ENCODE measurements around the gene ZNF775.

Gene ZNF775

DNA sequence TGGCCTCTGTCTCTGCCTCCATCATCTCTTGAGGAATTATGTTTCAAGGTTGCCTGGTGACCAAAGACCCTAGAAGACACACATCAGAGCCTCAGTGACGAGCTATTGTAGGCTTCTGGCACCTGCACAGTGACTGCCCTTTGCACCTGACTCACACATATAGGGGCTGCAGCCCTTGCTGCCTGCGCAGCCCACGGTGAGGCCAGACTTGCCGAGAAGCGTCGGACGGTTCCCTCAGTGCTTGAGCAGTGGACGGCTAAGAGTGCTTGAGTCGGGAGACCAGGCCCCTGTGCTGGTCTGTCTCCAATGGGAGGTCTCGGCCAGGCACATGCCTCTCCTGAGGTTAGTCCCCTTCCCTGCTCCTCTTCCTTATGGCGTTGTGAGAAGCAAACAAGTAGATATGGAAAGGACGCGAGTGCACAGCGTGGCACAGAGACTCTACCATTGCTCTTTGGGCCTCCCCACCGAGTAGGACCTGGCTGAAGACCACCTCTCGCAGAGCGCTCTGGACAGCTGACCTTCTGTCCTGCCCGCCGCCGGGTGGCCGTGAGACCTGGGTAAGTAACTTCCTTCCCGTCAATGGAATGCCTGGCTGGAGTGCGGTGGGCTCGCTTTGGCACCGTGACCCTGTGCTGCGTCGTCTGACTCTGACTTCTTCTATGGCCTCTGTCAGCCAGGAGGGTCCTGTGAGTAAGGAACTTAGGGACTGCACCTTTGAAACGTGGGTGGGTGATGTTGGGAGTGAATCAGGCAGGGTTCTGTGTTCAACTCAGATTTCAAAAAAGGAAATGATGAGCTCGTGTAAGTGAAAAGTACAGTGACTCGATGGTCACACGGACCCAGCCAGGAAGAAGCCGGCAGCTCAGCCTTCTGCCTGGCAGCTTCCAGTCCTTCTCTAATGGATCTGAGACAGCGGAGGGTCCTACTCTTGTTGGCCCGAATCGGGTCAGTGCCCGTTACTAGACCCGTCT is 33.7 kb downstream of the ZNF775 start:
- no peak for DNase-seq (ENCODE audit: low spot score)

DNA sequence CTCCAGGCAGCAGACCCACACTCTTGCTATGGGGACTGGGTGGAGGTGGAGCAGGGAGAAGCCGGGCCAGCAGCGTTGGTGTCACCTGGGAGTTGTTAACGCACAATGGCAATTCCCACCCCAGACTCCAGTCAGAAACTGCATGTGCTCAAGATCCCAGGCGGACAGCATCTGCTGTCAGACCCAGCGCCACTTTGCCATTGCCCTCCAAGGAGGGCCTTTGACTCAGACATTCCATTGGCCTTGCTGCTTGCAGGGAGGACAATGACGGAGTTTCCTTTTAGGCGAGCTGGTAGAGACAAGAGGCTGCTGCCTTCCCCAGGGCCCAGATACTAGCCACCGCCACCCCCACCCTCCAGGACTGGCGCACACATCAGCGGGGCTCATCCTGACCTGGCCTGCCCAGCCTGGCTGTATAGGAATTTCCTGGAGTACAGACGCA is 34.5 kb downstream of the ZNF775 start:
- no peak for DNase-seq (ENCODE audit: low spot score)

DNA sequence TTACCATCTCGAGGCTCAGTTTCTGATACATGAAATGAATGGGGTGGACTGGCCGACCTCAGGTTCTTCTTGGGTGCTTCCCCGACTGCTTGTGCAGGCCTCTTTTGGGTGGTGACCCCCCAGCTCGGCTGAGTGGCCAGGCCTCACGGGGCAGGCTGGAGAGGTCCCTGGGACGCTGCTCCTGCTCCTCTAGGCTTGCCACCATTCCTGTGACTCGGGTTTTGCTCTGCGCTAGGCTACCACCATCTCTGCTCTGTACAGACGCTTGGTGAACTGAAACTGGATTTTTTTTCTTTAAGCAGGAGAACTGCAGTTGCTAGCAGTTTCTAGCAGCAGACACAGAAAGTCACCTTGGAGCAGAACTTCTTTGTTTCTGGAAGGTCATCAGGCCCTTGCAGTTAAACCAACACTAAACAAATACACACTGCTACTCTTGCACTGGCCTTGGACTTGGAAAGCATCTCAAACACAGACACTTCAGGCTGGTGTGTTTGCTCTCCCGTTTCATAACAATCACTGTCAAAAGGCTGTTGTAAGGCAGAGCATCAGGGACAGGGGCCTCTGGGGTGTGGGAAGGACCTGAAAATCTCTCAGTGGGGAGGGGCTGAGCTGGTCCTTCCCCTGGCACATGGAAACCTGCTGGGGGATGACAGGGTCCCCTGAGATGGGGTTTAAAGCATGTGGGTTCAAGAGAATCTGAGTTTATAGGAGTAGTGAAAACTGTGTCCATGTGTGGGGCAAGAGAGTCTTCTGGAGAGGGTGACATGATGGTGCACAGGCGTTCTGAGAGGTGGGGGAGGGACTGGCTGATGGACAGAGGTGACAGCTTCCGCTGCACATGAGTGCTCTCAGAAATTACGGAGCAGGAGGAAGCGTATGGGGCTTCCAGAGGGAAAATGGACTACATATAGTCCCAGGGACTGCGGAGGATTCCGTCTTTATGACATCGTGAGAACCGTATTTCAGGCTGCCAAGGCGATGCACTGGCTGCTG is 36.3 kb downstream of the ZNF775 start:
- no peak for DNase-seq (ENCODE audit: low spot score)

DNA sequence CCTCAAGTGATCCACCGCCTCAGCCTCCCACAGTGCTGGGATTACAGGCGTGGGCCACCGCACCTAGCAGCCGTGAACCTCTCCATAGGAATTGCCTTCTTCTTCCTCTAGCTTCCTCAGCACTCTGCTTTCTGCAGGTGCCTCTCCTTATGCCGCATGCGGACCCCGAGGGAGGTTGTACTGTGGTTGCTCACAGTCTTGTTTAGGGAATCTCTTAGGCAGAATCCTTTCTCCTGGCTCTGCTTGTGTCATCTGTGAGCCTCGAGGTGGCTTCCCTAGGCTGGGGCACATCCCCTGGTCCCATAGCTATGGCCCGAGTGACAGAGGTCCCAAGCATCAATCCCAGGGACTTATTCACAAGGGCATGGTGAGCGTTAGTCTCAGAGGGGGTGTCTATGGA is 38.1 kb downstream of the ZNF775 start:
- DNase-seq (ENCODE audit: low spot score) = no peak

DNA sequence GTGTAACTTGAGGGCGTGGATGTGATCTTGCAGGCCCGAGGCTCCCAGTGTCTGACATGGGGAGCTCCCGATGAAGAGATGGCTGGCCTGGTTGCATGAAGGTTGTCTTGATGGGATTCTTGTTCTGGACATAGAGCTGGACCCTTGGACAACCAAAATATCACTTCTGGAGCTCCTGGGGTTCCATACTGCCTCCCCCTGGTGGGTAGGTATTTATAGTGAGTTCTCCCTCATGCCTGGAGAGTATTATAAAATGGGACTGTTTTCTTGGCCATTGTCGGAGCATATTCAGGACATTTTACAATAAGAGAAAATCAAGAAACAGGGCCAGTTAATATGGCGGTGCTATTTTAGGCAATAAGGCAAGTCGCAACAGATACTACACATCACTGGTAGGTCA is 38.7 kb downstream of the ZNF775 start:
- no peak for DNase-seq (ENCODE audit: low spot score)

DNA sequence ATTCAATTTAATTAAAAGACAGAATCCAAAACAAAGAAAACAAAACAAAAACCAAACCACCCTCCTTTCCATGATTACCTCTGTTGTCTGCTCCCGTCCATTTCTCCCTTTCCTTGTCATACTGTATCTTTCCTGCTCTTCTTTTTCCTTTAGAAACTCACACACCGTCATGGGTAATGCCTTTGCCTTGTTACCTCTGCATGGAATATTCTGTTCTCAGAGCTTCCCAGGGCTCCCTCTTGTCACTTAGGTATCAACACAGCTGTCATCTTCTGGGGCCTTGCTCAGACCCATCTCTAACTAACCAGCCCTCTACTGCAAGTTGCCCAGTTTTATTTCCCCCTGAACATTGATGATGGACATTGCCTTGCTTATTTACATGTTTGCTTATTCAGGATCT is 41.1 kb downstream of the ZNF775 start:
- DNase-seq (ENCODE audit: low spot score) = no peak

DNA sequence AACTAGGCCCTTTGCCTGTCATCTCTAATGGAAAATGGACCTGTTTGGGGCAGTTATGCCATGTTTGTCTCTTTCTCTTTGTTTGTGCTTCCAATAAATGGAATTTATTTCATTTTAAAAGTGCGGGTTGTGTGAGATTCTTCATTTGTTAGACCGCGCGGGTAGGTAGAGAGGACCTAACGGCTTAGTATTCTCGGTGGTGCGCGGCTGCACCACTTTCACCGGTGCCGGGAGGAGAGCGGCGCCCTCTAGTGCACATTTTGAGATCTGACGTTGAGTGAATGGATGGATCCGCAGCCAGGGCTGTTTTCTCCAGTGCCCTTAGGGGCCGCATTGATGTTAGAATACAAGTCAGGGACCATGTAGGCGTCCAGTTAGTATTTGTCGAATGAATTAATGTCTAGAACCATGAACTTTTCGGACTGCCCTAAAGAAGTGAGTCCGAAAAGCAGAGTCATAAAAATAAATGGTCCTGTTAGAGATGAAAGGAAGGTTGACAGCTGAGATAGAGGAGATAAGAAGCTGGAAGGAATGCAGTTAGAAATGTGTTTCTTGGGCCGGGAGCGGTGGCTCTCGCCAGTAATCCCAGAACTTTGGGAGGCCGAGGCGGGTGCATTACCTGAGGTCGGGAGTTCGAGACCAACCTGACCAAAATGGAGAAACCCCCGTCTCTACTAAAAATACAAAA is 42.0 kb downstream of the ZNF775 start:
- DNase-seq (ENCODE audit: low spot score) = peak; percentile 87

DNA sequence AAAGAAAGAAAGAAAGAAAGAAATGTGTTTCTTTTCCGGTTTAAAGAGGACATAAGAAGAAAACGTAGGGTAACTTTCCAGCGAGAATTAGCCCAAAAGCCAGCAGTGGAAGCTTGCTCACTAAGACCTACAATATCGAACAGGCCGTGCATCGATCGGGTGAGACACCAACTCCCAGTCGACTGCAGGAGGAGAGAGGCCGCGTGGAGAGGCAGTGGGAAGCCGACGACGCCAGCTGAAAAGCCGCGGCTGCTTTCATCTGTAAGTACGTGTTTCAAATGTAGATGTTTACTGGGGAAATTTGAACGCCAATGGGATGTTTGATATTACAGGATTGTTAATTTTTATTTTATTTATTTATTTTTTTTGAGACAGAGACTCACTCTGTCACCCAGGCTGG is 42.7 kb downstream of the ZNF775 start:
- DNase-seq (ENCODE audit: low spot score) = no peak

DNA sequence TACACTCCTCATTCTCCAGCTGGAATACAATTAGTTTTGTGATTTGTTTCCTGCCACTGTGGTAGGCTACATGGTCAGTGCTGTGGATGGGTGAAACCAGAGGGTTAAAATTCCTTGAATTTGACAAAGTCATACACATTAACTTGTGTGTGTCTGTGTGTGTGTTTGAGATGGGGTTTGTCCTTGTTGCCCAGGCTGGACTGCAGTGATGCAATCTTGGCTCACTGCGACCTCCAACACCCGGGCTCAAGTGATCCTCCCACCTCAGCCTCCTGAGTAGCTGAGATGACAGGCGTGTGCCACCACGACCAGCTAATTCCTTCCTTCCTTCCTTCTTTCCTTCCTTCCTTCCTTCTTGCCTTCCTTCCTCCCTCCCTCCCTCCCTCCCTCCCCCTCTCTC is 46.5 kb downstream of the ZNF775 start:
- DNase-seq (ENCODE audit: low spot score) = no peak

DNA sequence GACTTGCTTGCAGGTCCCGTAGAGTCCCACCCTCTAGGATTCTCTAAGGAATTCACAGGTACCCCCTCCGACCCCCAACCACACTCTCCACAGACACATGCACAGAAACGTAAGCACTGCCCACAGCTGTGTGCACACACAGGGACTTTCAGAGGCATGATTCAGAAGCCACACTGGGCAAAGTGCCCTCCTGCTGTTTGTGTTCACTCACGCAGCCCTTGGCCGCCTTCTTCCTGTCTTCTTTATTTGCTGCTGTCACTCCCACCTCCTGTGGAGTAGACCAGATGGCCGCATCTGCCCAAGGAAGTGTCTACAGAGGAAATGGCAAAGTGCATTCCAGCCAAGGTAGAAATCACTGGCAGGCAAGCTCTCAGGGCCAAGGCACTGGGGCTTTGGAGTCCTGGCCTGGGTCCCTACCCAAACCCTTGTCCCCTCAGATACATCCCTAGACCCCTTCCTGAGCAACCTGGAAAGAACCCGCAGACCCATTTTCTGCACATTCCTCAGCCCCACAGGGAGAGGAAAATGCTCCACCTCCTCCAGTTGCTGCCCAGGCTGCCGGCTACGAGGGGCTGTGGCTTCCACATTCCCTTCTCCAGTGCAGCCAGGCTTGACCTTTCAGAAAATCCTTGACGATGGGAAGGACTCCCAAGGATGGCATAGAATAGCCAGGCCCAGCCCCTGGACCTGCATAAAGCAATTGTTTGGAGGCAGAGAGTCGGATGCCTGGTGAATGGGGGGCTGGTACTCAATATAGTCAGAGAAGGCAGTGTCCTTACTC is 49.7 kb downstream of the ZNF775 start:
- no peak for DNase-seq (ENCODE audit: low spot score)

DNA sequence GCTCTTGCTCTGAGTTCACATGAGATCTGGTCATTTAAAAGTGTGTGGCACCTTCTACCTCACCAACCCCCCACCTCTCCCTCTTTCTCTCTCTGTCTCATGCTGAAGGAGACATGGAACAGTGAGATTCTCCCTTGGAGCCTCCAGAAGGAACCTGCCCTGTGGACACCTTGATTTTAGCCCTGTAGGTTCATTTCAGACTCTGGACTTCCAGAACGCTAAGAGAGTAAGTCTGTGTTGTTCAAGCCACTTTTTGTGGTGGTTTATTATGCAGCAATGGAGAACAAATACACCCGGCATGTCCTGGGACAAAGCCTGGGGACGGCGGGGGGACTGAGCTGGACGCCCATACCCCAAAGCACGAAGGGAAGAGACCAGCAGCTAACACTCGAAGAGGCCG is 50.6 kb downstream of the ZNF775 start:
- no peak for DNase-seq (ENCODE audit: low spot score)

DNA sequence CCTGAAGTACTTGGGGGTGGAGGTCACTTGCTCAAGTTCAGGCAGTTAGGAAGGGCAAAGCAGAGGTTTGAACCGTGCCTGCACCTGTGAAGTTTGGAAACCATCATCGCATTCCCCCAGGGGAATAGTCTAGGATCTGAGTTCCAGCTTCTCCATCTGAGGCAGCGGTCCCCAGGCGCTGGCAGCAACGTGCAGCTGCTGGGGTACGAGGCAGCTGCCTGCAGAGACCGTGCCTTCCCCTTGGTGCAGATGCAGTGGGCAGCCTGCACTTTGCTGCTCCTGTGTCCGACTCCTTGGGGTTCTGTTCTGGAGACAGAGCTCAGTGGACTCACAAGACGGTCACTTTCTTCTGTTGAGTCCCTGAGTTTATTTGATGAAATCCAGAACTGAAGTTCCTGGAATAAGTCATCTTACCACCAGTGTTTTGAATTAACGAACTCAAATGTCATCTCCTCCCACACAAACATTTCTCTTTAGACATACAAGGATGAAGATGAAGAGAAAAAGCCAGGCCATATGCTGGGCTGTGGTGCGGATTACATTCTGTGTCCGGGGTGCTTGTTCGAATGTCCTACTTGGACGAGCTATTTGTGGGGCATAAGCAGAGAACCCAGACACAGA is 51.4 kb downstream of the ZNF775 start:
- DNase-seq (ENCODE audit: low spot score) = no peak

DNA sequence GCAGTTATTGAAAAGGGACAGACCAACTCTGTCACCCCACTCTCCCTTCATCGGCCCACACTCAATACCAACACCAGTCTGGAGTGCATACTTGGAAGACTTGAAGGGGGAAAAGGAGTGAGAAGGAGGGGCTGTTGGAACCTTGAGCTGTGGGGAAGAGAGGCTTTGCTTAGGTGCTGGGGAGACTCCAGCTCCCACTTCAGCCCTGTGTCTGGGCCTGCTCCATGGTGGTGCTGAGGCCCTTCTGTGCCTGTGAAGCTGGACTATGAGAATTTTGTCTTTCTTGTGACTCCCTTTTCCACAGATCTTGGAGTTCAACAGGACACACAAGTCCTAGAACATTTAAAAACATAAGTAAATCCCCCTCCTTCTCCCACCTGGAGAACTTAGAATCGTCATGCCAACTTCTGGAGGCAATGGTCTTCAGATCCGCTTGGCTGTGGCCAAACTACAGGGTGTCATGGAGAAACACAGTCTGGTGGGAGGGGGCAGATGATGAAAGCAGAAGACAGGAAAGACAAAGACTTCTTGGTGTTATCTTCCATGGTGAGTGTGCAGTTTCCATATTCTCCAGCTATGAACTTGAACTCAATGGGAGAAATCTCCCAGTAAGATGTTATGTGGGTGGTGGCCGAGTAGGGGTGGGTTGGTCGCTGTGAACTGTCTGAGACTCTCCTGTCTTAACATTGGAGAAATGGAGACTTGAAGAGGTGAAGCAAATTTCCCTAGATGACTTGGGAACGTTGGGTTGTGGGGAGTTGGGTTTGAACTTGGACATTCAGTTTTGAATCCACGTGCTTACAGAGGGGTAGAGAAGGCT is 52.9 kb downstream of the ZNF775 start:
- DNase-seq (ENCODE audit: low spot score) = no peak

DNA sequence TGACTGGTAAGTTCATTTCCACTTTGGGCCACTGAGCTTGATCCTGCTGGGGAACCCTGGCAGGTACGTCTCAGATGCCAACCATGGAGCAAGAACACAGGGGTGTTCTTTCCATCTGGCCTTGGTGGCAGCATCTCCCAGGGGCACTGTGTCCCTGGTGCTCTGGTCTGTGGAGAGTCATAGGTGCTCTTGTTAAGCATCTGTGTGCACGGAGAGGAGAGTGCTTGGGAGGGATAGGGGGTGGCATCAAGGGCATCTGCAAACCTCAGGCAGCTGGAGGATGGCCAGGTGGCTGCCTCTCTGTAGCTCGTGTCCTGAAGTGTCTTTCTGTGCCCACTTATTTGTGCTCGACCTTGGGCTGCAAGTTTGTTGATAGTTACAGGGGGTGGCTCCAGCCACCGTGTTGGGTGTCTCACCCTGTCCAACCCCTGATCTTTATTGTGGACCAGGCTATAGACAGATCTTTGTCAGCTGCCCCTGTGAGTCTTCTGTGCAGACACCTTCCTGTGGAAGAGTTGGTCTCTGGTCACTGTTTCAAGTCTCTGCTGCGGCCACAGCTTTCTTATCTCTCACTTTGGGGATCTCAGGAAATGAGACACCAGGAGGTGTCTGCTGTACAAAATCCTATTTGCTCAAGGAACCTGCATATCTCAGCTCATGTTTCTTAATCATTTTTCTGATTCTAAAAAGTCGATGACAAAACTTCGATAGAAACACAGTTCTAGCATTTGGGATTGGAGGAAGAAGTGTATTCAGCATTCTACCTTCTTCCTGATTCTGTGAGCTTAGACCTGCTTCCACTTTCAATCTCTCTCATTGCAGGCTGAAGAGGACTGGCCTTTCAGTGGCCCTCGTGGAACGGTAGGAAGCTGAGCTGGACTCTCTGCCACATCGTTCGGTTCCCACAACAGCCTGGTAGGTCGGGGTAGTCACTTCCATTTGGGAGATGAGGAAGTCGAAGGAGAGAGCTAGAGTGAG is 54.1 kb downstream of the ZNF775 start:
- no peak for DNase-seq (ENCODE audit: low spot score)

DNA sequence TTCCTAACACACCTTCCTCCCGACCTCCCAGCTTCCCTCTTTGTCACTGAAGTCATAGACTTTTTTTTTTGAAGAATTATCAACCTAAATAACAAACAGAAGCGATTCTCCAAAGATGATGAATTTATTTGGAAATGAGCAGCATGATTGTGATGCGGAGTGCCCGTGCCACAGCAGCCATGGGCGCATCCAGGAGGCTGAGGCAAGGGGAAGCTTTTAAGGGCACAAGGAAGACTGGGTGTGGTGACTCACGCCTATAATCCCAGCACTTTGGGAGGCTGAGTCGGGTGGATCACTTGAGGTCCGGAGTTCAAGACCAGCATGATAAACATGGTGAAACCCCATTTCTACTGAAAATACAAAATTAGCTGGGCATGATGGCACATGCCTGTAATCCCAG is 55.1 kb downstream of the ZNF775 start:
- no peak for DNase-seq (ENCODE audit: low spot score)

DNA sequence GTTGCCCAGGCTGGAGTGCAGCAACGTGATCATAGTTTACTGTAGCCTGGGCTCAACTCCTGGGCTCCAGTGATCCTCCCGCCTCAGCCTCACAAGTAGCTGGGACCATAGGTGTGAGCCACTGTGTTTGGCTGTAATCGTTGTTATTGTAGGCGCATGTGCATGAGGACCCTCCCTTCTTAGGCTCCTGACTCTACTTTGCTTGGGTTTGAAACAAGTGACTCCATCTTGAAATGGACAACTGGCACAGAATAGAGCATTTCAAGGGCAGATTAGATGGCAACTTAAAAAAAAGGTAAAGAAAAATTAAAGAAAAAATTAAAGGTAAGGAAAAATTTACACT is 55.9 kb downstream of the ZNF775 start:
- DNase-seq (ENCODE audit: low spot score) = no peak

DNA sequence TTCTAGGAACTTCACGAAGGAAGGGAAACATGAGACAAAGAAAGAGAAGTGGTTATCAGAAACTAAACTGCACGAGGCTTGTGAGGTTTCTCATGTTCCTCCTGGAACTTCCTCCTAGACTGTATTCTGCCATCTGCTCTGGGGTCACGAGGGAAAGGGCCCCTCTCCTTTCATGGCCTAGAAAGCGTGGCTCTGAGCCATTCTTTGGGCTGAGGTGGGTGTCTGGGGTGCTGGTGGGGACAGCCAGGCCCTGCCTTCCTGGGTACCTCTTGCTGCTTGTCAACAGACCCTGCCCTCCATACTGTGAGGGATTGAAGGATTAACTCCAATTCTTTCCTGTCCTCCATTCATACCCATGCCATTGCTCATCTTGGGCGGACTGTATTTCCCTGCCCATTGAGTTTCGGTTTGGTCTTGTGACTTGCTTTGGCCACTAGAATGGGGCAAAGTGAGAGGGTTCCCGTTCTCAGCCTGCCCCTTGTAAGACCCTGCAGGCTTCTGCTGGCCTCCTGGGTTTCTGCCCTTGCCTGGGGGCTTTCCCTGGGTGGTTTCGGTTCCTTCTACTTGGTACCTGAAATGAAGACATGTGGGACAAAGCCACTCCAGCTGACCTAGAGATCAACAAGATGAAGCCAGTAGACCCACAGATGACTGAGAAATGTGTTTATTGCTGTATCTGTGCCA is 56.4 kb downstream of the ZNF775 start:
- DNase-seq (ENCODE audit: low spot score) = no peak

DNA sequence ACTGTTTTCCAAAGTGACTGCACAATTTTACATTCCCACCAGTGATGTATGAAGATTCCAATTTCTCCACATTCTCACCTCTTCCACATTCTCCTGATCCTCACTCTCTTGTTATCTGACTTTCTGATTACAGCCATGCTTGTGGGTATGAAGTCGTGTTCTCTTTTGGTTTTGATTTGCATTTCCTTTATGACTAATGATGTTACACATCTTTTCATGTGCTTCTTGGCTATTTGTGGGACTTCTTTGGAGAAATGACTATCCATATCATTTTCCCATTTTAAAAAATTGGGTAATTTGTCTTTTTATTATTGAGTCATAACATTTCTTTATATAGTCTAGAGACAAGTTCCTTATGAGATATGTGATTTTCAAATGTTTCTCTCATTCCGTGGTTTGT is 60.8 kb downstream of the ZNF775 start:
- no peak for DNase-seq (ENCODE audit: low spot score)

Data from cerebellar cortex (tissue), 1 donor.